Rectal smooth muscle tissue (tissue), 1 donor: ENCODE results near the gene LNP1.
A peak's percentile ranks its signal among the peaks of the same experiment; 100 is the strongest.

Experiments used
- H3K27ac ChIP-seq: one replicate; pipeline ENCODE4 v1.7.0; 2013; ENCODE audit warnings: low read depth, low read length, inconsistent platforms
- H3K27me3 ChIP-seq: one replicate; pipeline ENCODE4 v1.7.0; 2013; ENCODE audit warnings: low read length; ENCODE audit not compliant: control insufficient read depth, insufficient read depth
- H3K36me3 ChIP-seq: one replicate; pipeline ENCODE4 v1.7.0; 2013; ENCODE audit warnings: low read length; ENCODE audit not compliant: control insufficient read depth, insufficient read depth
- H3K4me1 ChIP-seq: one replicate; pipeline ENCODE4 v1.7.0; 2013; ENCODE audit warnings: low read length; ENCODE audit not compliant: control insufficient read depth, insufficient read depth
- H3K4me3 ChIP-seq: one replicate; pipeline ENCODE4 v1.7.0; 2013; ENCODE audit warnings: low read length
- H3K9ac ChIP-seq: one replicate; pipeline ENCODE4 v1.7.0; 2013; ENCODE audit warnings: low read length

Gene LNP1

DNA sequence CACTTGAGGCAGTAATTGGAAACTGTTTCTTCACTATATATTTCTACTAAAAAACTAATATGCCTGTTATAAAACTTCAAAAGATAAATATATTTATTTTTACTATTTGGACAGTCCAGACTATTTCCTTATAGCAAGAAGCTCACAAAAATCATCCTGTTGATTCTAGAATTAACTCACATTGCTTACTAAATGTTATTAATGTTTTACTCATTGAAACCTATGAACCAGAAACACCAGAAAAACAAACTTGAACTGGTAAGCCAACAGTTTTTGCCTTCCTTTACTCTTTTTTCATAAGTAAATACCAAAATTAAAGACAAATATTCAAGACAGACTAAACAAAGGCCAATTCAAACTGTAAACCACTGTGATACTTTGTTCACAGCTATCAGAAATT lies 26.8 kb upstream of the LNP1 start:
- Histone ChIP-seq H3K27me3 (no peaks in the 10 kb centered on the region), H3K4me1 (no peaks in the 10 kb centered on the region), H3K9ac (no peak overlapping the region), H3K36me3 (peaks cover 11% of the 10 kb centered on the region), H3K27ac (no peak overlapping the region), H3K4me3 (no peak overlapping the region)

- H3K27ac ChIP-seq: no peak overlapping the region
- no peaks in the 10 kb centered on the region for H3K4me1 ChIP-seq
- no peaks in the 10 kb centered on the region for H3K27me3 ChIP-seq
- H3K4me3 ChIP-seq: no peak overlapping the region
- H3K9ac ChIP-seq: no peak overlapping the region
- H3K36me3 ChIP-seq: peaks cover 13% of the 10 kb centered on the region
Observed at GRCh38 chr3:100376301-100376700, 25.0 kb upstream of the LNP1 start.

GRCh38 chr3:100384733-100385525 lies 16.4 kb upstream of the LNP1 start:
- H3K4me3 ChIP-seq: no peak overlapping the region
- H3K27me3 ChIP-seq: no peaks in the 10 kb centered on the region
- H3K4me1 ChIP-seq: peaks cover 9% of the 10 kb centered on the region
- no peak overlapping the region for H3K9ac ChIP-seq
- no peak overlapping the region for H3K27ac ChIP-seq
- H3K36me3 ChIP-seq: peaks cover 5% of the 10 kb centered on the region

DNA sequence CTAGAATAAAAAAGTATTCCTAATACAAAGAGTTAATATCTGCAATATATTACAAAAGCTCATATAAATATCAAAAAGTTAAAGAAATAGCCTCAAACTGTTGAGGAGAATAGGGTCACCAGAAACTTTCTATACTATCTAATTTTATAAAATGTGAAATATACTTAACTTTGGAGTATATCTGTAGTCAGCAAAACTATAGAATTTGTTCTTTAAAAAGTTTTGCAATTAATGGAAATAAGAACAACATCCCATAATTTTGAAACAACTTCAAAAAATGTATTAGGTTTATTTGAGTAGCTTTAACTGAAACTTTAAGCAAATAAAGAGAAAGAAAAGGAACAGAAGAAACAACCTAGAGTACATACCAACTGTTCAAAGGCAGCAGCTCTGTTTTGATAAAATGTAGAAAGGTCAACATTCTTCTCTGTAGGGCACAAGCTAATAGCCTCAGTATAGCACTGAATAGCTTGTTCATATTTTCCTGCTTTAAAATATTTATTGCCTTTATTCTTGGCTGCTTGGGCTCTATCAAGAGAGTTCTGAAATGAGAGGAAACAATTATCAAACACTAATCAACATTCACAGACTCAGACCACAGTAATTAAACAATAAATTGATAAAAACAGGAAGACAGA lies 14.8 kb upstream of the LNP1 start:
- no peak overlapping the region for H3K27ac ChIP-seq

DNA sequence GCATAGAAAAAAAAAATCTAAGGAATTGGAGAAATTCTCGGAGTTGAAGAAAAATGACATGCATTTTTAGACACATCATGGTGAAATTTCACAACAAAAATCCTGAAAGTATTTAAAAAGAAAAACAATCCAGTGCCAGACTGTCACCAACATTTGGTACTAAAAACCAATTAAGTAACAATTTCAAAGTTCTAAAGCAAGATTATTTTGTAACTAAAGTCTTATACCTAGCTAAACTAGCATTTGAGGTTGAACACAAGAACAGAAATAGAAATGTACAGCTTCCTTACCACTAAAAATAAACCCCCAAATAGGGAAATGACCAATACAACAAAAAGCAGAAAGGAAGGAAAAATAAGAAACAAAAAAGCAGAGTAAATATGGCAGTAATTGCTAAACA lies 12.3 kb upstream of the LNP1 start:
- H3K4me1 ChIP-seq: peaks cover 9% of the 10 kb centered on the region
- H3K27ac ChIP-seq: no peak overlapping the region
- no peaks in the 10 kb centered on the region for H3K27me3 ChIP-seq
- H3K9ac ChIP-seq: no peak overlapping the region
- no peak overlapping the region for H3K4me3 ChIP-seq
- H3K36me3 ChIP-seq: peaks cover 2% of the 10 kb centered on the region

More for the DNA sequence above, 14.8 kb upstream of the LNP1 start:
- Histone ChIP-seq H3K9ac (no peak overlapping the region), H3K36me3 (peaks cover 2% of the 10 kb centered on the region), H3K27me3 (no peaks in the 10 kb centered on the region), H3K4me1 (peaks cover 9% of the 10 kb centered on the region), H3K4me3 (no peak overlapping the region)

DNA sequence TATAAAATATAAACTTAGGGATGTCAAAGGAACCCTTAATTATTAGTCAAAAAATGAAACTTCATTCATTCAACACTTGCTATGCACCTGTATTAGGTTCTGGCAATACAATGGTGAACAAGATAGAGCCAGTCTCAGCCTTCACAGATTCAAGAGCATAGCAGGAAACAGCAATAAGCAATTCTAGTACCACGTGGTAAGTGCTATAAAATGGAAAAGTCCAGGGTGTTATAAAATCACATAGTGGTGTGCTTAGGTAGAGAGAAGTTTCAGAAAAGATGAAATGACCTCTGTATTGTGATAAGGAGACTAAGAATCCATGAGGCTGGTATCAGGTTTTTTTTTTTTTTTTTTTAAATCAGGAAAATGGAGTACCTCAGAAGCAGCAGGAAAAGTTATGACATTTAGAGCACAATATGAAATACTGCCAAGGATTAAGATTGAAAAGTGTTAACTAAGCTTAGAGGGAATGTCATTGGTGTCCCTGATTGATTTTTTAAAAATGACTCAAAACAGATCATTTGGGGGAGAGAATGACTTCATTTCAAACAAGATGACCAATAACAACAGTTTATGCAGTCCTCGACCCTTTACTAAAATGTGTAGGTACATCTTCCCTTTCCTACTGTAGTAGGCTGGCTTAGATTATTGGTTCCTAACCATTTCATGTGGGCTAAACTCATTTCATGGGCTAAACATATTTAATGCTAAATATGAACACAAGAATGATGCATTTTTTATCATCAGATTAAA lies 5.5 kb upstream of the LNP1 start:
- H3K4me1 ChIP-seq: no peaks in the 10 kb centered on the region
- no peak overlapping the region for H3K27ac ChIP-seq
- no peaks in the 10 kb centered on the region for H3K36me3 ChIP-seq
- H3K4me3 ChIP-seq: no peak overlapping the region
- no peak overlapping the region for H3K9ac ChIP-seq
- H3K27me3 ChIP-seq: no peaks in the 10 kb centered on the region

DNA sequence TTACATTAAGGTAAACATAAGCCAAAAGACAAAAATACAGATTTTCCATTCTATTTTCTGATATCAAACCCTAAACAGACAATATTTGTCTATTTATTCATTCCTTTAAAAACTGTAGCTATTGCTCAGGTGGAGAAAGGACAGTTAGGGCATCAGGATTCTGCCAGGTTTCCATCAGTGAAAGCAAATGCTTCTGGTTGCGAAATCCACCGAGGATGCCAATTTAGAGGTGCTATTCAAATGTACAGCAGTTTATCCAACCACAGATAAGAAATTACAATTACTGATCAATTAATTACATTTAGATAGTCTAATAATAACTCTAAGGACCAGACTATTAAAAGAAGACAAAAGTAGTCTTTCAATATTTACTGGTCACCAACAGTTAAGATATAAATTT lies 4.4 kb upstream of the LNP1 start:
- H3K4me3 ChIP-seq: no peak overlapping the region
- no peaks in the 10 kb centered on the region for H3K4me1 ChIP-seq
- no peaks in the 10 kb centered on the region for H3K36me3 ChIP-seq
- no peak overlapping the region for H3K27ac ChIP-seq
- no peaks in the 10 kb centered on the region for H3K27me3 ChIP-seq
- H3K9ac ChIP-seq: no peak overlapping the region

DNA sequence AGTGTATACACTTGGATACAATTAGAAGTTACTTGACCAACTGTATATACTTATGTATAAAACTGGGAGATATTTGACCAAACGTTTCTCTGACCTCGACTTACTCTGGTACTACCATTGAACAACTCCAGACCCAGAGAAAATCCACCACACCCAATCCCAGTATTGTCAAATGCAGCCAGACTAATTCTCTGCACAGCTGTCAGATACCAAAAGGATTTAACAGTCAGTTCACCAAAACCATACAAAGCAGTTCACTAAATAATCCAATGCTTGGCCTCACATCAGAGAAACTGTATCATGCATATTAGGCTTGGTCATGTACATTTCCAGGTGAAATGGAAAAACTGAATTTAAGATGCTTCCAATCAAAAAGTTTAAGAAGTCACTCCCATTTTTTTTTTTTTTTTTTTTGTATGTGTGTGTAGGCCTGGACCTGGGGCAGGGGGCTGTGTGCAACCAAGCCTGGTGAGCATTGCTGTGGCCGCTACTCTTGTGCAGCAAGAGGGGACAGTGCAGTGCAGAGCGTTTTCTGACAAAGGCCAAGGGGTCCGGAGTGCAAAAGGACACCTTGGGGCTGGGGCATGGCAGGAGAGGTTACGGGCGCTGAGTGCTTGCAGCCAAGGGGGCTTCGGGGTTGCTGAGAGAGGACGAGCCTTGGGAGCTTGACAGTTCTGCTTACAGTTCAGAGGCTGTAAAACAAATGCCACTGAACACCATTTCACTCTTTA lies 1.8 kb upstream of the LNP1 start:
- H3K9ac ChIP-seq: no peak overlapping the region
- no peak overlapping the region for H3K27ac ChIP-seq
- no peaks in the 10 kb centered on the region for H3K36me3 ChIP-seq
- H3K4me3 ChIP-seq: peak overlapping the region; percentile 87
- peaks cover 2% of the 10 kb centered on the region for H3K4me1 ChIP-seq
- H3K27me3 ChIP-seq: no peaks in the 10 kb centered on the region

- H3K36me3 ChIP-seq: no peaks in the 10 kb centered on the region
- H3K4me3 ChIP-seq: peak overlapping the region; percentile 87
- peaks cover 2% of the 10 kb centered on the region for H3K4me1 ChIP-seq
- peak overlapping the region; percentile 81 for H3K27ac ChIP-seq
- H3K27me3 ChIP-seq: no peaks in the 10 kb centered on the region
- H3K9ac ChIP-seq: peak overlapping the region; percentile 80
Observed at GRCh38 chr3:100400419-100400779, 940 bp upstream of the LNP1 start.

GRCh38 chr3:100401674-100402041 lies 319 bp downstream of the LNP1 start:
- H3K4me1 ChIP-seq: peaks cover 2% of the 10 kb centered on the region
- H3K36me3 ChIP-seq: no peaks in the 10 kb centered on the region
- no peaks in the 10 kb centered on the region for H3K27me3 ChIP-seq
- peak overlapping the region; percentile 81 for H3K27ac ChIP-seq
- peak overlapping the region; percentile 7 for H3K9ac ChIP-seq
- peak overlapping the region; percentile 87 for H3K4me3 ChIP-seq

- no peaks in the 10 kb centered on the region for H3K36me3 ChIP-seq
- peaks cover 2% of the 10 kb centered on the region for H3K4me1 ChIP-seq
- H3K27ac ChIP-seq: no peak overlapping the region
- peak overlapping the region; percentile 87 for H3K4me3 ChIP-seq
- no peak overlapping the region for H3K9ac ChIP-seq
- H3K27me3 ChIP-seq: no peaks in the 10 kb centered on the region
Observed at GRCh38 chr3:100402256-100402655, 917 bp downstream of the LNP1 start.

- Histone ChIP-seq H3K27me3 (no peaks in the 10 kb centered on the region), H3K27ac (no peak overlapping the region), H3K4me3 (peak overlapping the region; percentile 4), H3K9ac (no peak overlapping the region), H3K4me1 (peaks cover 2% of the 10 kb centered on the region), H3K36me3 (no peaks in the 10 kb centered on the region)
Observed at GRCh38 chr3:100402891-100403290, 1.6 kb downstream of the LNP1 start.
